Ovary (tissue), 3 donors: Measurements from ENCODE around the gene CFAP20DC.

Experiments
- CTCF ChIP-seq, 3 donors: fragments of 450-650 bp in 2 of 3; fragments of 200-600 bp in 1 of 3; IDR thresholded peaks; one replicate each; pipeline versions ENCODE4 v1.5.1 to v1.8.0; 2016 to 2022; ENCODE audit warnings: antibody characterized with exemption in 3 of 3, mild to moderate bottlenecking in 1 of 3
- EP300 ChIP-seq: sonication (generic); formaldehyde crosslinking; IDR thresholded peaks from one replicate; pipeline ENCODE4 v1.6.1; 2017; ENCODE audit warnings: antibody characterized with exemption
- POLR2A ChIP-seq: fragments of 450-650 bp; IDR thresholded peaks from one replicate; pipeline ENCODE4 v1.6.1; 2017; ENCODE audit warnings: antibody characterized with exemption, mild to moderate bottlenecking, moderate library complexity
- donor health status: DM: no; HTN: no; CAD: no.

GRCh38 chr3:59001675-59002074 lies 48.1 kb downstream of the CFAP20DC start:
- no peak for TF ChIP-seq CTCF (IDR thresholded peaks at IDR 0.05)
- no peak for TF ChIP-seq POLR2A
- no peak for TF ChIP-seq EP300
